ENCODE measurements around the gene PRCC. TPM values are rescaled to one million over a fixed set of nuclear protein-coding genes. Genes with fewer than 3 reads are reported as not detected.

PRCC gene
- total and polyA plus RNA-seq, 2 of the 4 experiments (the other 2 are of a cell fraction) = 10.6 to 59.6 TPM

DNA sequence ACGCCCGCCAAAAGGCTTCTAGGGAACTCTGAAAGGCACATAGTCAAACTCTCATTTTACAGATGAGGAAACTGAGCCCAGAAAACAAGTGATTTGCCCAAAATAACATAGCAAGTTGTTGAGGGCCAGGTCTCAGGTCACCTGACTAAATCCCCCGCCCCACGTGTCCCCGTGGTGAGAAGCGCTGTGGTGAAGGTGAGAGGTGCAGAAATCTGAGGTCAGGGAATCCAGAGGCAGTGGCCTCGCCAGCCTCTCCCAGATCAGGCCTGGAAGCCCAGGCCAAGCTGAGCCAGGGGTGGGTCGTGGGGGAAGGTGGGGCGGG is 21.0 kb upstream of the PRCC start:
- Histone ChIP-seq H4K8ac (ENCODE audit: low read depth in 2 of 2, low read length in 2 of 2) (peak overlapping the region; percentile 89 to 96), H2BK20ac (ENCODE audit: low read depth, low read length) (peak overlapping the region; percentile 54; the same call in 1 of the 2 replicates), H2AK9ac (replicated peaks; ENCODE audit: low read depth, low read length, poor library complexity) (peak overlapping the region; percentile 100), H3K79me1 (ENCODE audit: low read depth in 1 of 2, low read length in 2 of 2) (peaks cover 6 to 67% of the 10 kb centered on the region in 2 experiments; a peak in 2 of 4 replicates), H3K23ac (ENCODE audit: low read depth, low read length) (0 out of 2 replicates have a peak overlapping the region, but pooled peaks have one; percentile 32), H3K4me1 (ENCODE audit: control insufficient read depth, insufficient read depth, low read length) (peaks cover 31% of the 10 kb centered on the region), H2AFZ (replicated peaks; ENCODE audit: low read length, poor library complexity) (no peak overlapping the region), H3K18ac (ENCODE audit: low read depth, low read length) (peak overlapping the region; percentile 76), H3K4ac (ENCODE audit: low read depth, low read length) (peak overlapping the region; percentile 96), H2BK120ac (ENCODE audit: low read depth, low read length) (peak overlapping the region; percentile 75), H3K9me1 (ENCODE audit: insufficient read depth, low read length) (peaks cover 22% of the 10 kb centered on the region; the same call in 1 of the 2 replicates), H3K27me3 (ENCODE audit: control insufficient read depth, insufficient read depth, low read length) (no peaks in the 10 kb centered on the region), H3K36me3 (ENCODE audit: control insufficient read depth, insufficient read depth, low read length) (peaks cover 22% of the 10 kb centered on the region), H4K91ac (ENCODE audit: insufficient read depth, low read depth, low read length) (peak overlapping the region; percentile 96), H2BK15ac (ENCODE audit: low read depth, low read length) (peak overlapping the region; percentile 83; the same call in 2 of the 3 replicates), H3K9me3 (ENCODE audit: control insufficient read depth, insufficient read depth, low read length) (no peaks in the 10 kb centered on the region), H3K14ac (replicated peaks; ENCODE audit: low read depth, low read length) (peak overlapping the region; percentile 78), H3K4me3 (ENCODE audit: insufficient read depth, low read depth, low read length) (peak overlapping the region; percentile 31; the same call in 1 of the 2 replicates), H4K20me1 (ENCODE audit: insufficient read depth, low read length) (0 out of 2 replicates have a peak, but pooled peaks cover 11% of the 10 kb centered on the region), H3K4me2 (ENCODE audit: low read depth, low read length) (peak overlapping the region; percentile 91), H3K27ac (ENCODE audit: insufficient read depth, low read length) (peak overlapping the region; percentile 94), H3K56ac (ENCODE audit: extremely low read depth, insufficient read depth, low read length) (0 out of 2 replicates have a peak overlapping the region, but pooled peaks have one; percentile 37), H4K5ac (ENCODE audit: low read depth, low read length) (peak overlapping the region; percentile 97), H3K9ac (ENCODE audit: low read depth, low read length) (peak overlapping the region; percentile 76; the same call in 1 of the 2 replicates), H2BK5ac (ENCODE audit: low read depth, low read length, poor library complexity, severe bottlenecking) (peak overlapping the region; percentile 98), H2AK5ac (ENCODE audit: low read depth, low read length) (peak overlapping the region; percentile 98)
- no peak for TF ChIP-seq CEBPB (IDR thresholded peaks at IDR 0.05; ENCODE audit: low read depth, low read length)
- no peak for TF ChIP-seq CHD1 (IDR thresholded peaks at IDR 0.05; ENCODE audit: low read depth, low read length)
- no peak for TF ChIP-seq RAD21 (IDR thresholded peaks at IDR 0.05; ENCODE audit: low read length)
- TF ChIP-seq BHLHE40 (IDR thresholded peaks at IDR 0.05; ENCODE audit: low read depth, low read length) = no peak
- TF ChIP-seq MXI1 (IDR thresholded peaks at IDR 0.05; ENCODE audit: borderline replicate concordance, low read depth, low read length) = 0 out of 2 replicates have a peak, but pooled peaks have one; percentile 26
- no peak for TF ChIP-seq MAZ (IDR thresholded peaks at IDR 0.05; ENCODE audit: borderline replicate concordance, low read depth, low read length)
- no peak for TF ChIP-seq SMC3 (IDR thresholded peaks at IDR 0.05; ENCODE audit: low read depth, low read length)
- TF ChIP-seq FOS (IDR thresholded peaks at IDR 0.05; ENCODE audit: low read depth, low read length) = no peak
- TF ChIP-seq, protein P1, sequence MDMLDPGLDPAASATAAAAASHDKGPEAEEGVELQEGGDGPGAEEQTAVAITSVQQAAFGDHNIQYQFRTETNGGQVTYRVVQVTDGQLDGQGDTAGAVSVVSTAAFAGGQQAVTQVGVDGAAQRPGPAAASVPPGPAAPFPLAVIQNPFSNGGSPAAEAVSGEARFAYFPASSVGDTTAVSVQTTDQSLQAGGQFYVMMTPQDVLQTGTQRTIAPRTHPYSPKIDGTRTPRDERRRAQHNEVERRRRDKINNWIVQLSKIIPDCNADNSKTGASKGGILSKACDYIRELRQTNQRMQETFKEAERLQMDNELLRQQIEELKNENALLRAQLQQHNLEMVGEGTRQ (IDR thresholded peaks at IDR 0.05; ENCODE audit: low read depth, low read length) = peak; percentile 85
- in situ Hi-C loops (cut with MboI; ENCODE audit: low sequenced_read_pairs) = no loop called here
- ChIA-PET POLR2A (ENCODE audit: unreplicated experiment) (no interaction called here), CTCF (interaction anchor here (1.2 kb wide), 1 partner anchor 57 kb away, joined by 4 read pairs; no protein-coding TSS in a partner anchor)
- 100% methylated on average over 2 of the region's 9 CpGs; no CpG with 5 or more reads in 1 of the 2 experiments for WGBS, 2 experiments (ENCODE audit: extremely low coverage in 2 of 2, insufficient read length in 1 of 2)
- ATAC-seq (ENCODE audit: low read depth) = no peak
- dilution Hi-C loops (cut with HindIII; ENCODE audit: low sequenced_read_pairs, unreplicated experiment) = no loop called here
- DNase-seq = no peak
- intact Hi-C loops (cut with micrococcal nuclease) = no loop called here
- no TSS peak for BruUV-seq (replicated peaks)

Data from IMR-90 (cell line).